B cell (primary cell): ENCODE data around the gene PPIL1.

Experiments used
- CTCF ChIP-seq: fragments of 200-600 bp; IDR thresholded peaks from one replicate; pipeline ENCODE4 v1.8.0; 2022; ENCODE audit warnings: antibody characterized with exemption, mild to moderate bottlenecking
- EZH2 ChIP-seq: IDR thresholded peaks from 2 replicates; pipeline ENCODE4 v1.6.1; 2012; ENCODE audit warnings: borderline replicate concordance, low read depth, mild to moderate bottlenecking, moderate library complexity, low read length; ENCODE audit not compliant: insufficient read depth, poor library complexity, severe bottlenecking

- TF ChIP-seq CTCF (no peak), EZH2 (no peak)
Observed at GRCh38 chr6:36857325-36857724, 17.3 kb downstream of the PPIL1 start.
